Measurements from ENCODE around the gene KIAA1217.

- no peak for TF ChIP-seq CTCF (conservative IDR thresholded peaks at IDR 0.05)
- no peak for TF ChIP-seq ZFX (IDR thresholded peaks at IDR 0.05)
These were observed 131.9 kb downstream of the KIAA1217 start for GRCh38 chr10:24340883-24341282.
